Measurements from ENCODE around the gene GRIP1.

GRIP1 gene

DNA sequence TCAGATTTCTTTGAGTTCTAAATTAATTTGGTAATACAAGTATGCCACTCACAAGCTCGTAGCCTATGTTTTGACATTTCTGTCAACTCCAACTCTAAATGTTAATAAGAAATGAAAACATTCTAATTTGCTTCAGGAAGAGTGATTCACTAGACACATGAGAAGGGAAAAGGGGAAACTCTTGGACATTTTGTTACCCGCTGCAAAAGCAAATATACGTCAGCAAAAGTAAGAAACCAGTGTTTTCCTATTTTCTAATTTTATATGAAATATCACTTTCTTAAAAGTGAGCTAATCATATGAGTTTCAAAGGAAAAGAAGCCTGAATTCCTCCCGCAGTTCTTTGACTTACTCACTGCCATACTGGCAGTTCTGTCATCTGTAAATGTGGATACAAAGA, 162.3 kb downstream of the GRIP1 start:
- DNase-seq (ENCODE audit: low read depth), result no peak
- TF ChIP-seq MYC (IDR thresholded peaks at IDR 0.05; ENCODE audit: low read depth, low read length) (no peak), POLR2A (IDR thresholded peaks at IDR 0.05; ENCODE audit: extremely low read depth, insufficient read length) (no peak)
- TF ChIP-seq, protein P1, sequence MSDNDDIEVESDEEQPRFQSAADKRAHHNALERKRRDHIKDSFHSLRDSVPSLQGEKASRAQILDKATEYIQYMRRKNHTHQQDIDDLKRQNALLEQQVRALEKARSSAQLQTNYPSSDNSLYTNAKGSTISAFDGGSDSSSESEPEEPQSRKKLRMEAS (IDR thresholded peaks at IDR 0.05; ENCODE audit: low read depth, low read length), result no peak
- TF ChIP-seq, protein P2, sequence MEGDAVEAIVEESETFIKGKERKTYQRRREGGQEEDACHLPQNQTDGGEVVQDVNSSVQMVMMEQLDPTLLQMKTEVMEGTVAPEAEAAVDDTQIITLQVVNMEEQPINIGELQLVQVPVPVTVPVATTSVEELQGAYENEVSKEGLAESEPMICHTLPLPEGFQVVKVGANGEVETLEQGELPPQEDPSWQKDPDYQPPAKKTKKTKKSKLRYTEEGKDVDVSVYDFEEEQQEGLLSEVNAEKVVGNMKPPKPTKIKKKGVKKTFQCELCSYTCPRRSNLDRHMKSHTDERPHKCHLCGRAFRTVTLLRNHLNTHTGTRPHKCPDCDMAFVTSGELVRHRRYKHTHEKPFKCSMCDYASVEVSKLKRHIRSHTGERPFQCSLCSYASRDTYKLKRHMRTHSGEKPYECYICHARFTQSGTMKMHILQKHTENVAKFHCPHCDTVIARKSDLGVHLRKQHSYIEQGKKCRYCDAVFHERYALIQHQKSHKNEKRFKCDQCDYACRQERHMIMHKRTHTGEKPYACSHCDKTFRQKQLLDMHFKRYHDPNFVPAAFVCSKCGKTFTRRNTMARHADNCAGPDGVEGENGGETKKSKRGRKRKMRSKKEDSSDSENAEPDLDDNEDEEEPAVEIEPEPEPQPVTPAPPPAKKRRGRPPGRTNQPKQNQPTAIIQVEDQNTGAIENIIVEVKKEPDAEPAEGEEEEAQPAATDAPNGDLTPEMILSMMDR (IDR thresholded peaks at IDR 0.05; ENCODE audit: low read depth, low read length), result no peak
- H3K4me3 ChIP-seq (ENCODE audit: low read depth, low read length), result no peak overlapping the region

DNA sequence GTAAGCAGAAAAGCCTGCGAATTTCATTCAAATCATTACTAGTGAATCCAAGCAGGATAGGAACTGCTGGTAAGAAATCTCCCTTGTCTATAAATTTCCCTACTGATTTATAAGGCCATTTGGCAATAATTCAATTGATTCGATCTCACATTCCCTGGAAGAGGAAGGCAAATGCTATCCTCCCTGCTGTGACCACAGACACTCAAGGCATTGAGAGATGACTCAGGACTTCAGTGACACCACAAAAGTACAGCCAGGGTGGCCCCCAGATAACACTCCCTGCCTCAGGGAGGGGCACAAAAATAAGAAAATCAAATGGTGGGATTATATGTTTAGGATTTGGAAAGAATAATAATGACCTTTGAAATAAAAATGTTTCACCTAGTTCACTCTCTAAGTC, 162.7 kb downstream of the GRIP1 start:
- DNase-seq (ENCODE audit: low read depth), result peak; percentile 9
- no peak overlapping the region for H3K4me3 ChIP-seq (ENCODE audit: low read depth, low read length)

DNA sequence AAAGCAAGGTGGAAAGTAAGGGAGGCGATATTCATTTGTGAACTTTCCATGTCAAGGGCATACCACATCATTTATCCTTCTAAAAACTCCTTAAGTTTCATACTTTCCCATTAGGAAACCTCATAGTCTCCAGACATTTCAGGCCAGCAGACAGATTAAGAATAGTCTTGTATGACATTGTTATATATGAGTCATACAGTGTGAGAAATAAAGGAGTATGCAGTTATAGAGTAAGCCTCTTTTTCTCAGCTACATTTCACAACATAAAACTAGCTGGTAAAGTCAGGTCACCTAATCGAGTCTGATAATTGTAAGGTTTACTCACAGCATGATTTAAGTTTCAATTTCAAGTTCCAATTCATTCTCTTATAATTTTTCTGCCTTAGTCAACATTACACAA, 164.3 kb downstream of the GRIP1 start:
- DNase-seq (ENCODE audit: low read depth), result no peak
- no peak overlapping the region for H3K4me3 ChIP-seq (ENCODE audit: low read depth, low read length)
- TF ChIP-seq MYC (IDR thresholded peaks at IDR 0.05; ENCODE audit: low read depth, low read length) (no peak), POLR2A (IDR thresholded peaks at IDR 0.05; ENCODE audit: extremely low read depth, insufficient read length) (no peak)
- TF ChIP-seq, protein P1 (IDR thresholded peaks at IDR 0.05; ENCODE audit: low read depth, low read length), result no peak
- TF ChIP-seq, protein P2 (IDR thresholded peaks at IDR 0.05; ENCODE audit: low read depth, low read length), result no peak

More for the DNA sequence above, 162.7 kb downstream of the GRIP1 start:
- TF ChIP-seq, protein P2 (IDR thresholded peaks at IDR 0.05; ENCODE audit: low read depth, low read length), result no peak
- TF ChIP-seq, protein P1 (IDR thresholded peaks at IDR 0.05; ENCODE audit: low read depth, low read length), result no peak
- TF ChIP-seq MYC (IDR thresholded peaks at IDR 0.05; ENCODE audit: low read depth, low read length) (no peak), POLR2A (IDR thresholded peaks at IDR 0.05; ENCODE audit: extremely low read depth, insufficient read length) (no peak)

DNA sequence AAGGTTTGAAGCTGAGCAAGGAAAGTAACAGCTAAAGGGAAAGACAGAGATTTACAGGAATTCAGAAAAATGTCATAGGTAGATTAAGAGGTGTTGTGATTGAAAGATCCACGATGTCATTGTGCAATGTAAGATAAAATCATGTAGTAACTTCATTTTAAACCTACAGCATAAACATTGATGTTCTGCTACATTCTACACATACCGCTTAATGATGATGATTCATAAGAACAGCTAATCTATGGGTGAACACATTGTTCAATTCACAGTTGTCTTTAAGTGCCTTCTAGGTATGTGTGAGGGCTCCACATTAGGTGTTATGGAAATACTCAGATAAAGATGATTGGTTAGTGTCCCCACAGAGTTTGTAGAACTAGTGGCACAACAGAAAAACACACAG, 170.9 kb downstream of the GRIP1 start:
- H3K4me3 ChIP-seq (ENCODE audit: low read depth, low read length), result no peak overlapping the region
- DNase-seq (ENCODE audit: low read depth), result no peak
- TF ChIP-seq, protein P2 (IDR thresholded peaks at IDR 0.05; ENCODE audit: low read depth, low read length), result no peak
- TF ChIP-seq, protein P1 (IDR thresholded peaks at IDR 0.05; ENCODE audit: low read depth, low read length), result no peak
- TF ChIP-seq MYC (IDR thresholded peaks at IDR 0.05; ENCODE audit: low read depth, low read length) (no peak), POLR2A (IDR thresholded peaks at IDR 0.05; ENCODE audit: extremely low read depth, insufficient read length) (no peak)

DNA sequence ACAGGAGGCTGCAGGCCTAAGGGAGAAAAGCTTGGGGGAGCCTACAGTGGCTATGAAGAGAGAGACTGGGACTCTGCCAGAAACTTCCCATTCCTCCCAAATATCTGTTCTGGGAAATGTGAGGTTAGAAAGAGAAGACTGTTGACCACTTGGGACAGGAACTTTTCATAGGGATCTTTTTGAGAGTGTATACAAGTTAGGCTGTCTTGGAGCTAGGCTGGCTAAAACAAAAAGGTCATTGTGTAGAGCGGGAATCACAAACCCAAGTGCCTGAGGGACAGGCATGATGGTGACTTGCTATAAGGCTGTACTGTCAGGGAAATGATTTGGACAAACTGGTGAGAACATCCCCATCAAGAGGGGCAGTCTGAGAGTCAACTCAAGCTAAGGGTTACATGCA, 175.1 kb downstream of the GRIP1 start:
- DNase-seq (ENCODE audit: low read depth), result no peak
- no peak for TF ChIP-seq POLR2A (IDR thresholded peaks at IDR 0.05; ENCODE audit: extremely low read depth, insufficient read length)
- TF ChIP-seq, protein P2 (IDR thresholded peaks at IDR 0.05; ENCODE audit: low read depth, low read length), result no peak
- TF ChIP-seq MYC (IDR thresholded peaks at IDR 0.05; ENCODE audit: low read depth, low read length), result no peak
- TF ChIP-seq, protein P1 (IDR thresholded peaks at IDR 0.05; ENCODE audit: low read depth, low read length), result no peak
- no peak overlapping the region for H3K4me3 ChIP-seq (ENCODE audit: low read depth, low read length)

Data from NB4 (cell line).